GM18517 (cell line): Measurements from ENCODE around the gene SLC30A10.
"Not testable (repeated sequence)": the region's sequence is repeated elsewhere in the genome, so short reads cannot be mapped to it uniquely, and the experiment has no call there.

Experiments
- ATAC-seq: cut with Tn5 transposase; IDR thresholded peaks from one replicate; pipeline ENCODE4 v1.9.1; 2021; ENCODE audit warnings: mild to moderate bottlenecking, moderate library complexity; ENCODE audit not compliant: unreplicated experiment

SLC30A10 gene

GRCh38 chr1:219928791-219929118 is 398 bp upstream of the SLC30A10 start:
- ATAC-seq: no peak

- no peak for ATAC-seq
Measured at GRCh38 chr1:219927298-219927955, 930 bp downstream of the SLC30A10 start.

GRCh38 chr1:219926363-219926998 is 1.9 kb downstream of the SLC30A10 start:
- no peak for ATAC-seq

GRCh38 chr1:219924342-219924741 is 4.0 kb downstream of the SLC30A10 start:
- no peak for ATAC-seq

- no peak for ATAC-seq
Measured at GRCh38 chr1:219917851-219918466, 10.4 kb downstream of the SLC30A10 start.

GRCh38 chr1:219917281-219917680 is 11.1 kb downstream of the SLC30A10 start:
- no peak for ATAC-seq

GRCh38 chr1:219916257-219916656 is 12.1 kb downstream of the SLC30A10 start:
- no peak for ATAC-seq

- ATAC-seq: no peak
Measured at GRCh38 chr1:219913005-219913770, 15.2 kb downstream of the SLC30A10 start.

GRCh38 chr1:219910716-219911115 is 17.6 kb downstream of the SLC30A10 start:
- ATAC-seq: no peak

- no peak for ATAC-seq
Measured at GRCh38 chr1:219909476-219909875, 18.9 kb downstream of the SLC30A10 start.

GRCh38 chr1:219908170-219908569 is 20.2 kb downstream of the SLC30A10 start:
- ATAC-seq: no peak

- no peak for ATAC-seq
Measured at GRCh38 chr1:219907772-219908070, 20.6 kb downstream of the SLC30A10 start.

- no peak for ATAC-seq
Measured at GRCh38 chr1:219906924-219907771, 21.2 kb downstream of the SLC30A10 start.

GRCh38 chr1:219906565-219906923 is 21.8 kb downstream of the SLC30A10 start:
- not testable (repeated sequence) for ATAC-seq

GRCh38 chr1:219905524-219905923 is 22.8 kb downstream of the SLC30A10 start:
- no peak for ATAC-seq

GRCh38 chr1:219904934-219905333 is 23.4 kb downstream of the SLC30A10 start:
- ATAC-seq: no peak

GRCh38 chr1:219903353-219903871 is 24.9 kb downstream of the SLC30A10 start:
- ATAC-seq: no peak

- no peak for ATAC-seq
Measured at GRCh38 chr1:219902951-219903350, 25.4 kb downstream of the SLC30A10 start.

- no peak for ATAC-seq
Measured at GRCh38 chr1:219900882-219901281, 27.5 kb downstream of the SLC30A10 start.

- no peak for ATAC-seq
Measured at GRCh38 chr1:219900201-219900600, 28.2 kb downstream of the SLC30A10 start.

GRCh38 chr1:219898375-219898774 is 30.0 kb downstream of the SLC30A10 start:
- ATAC-seq: no peak
